Limb (tissue), 2 donors: ENCODE measurements around the gene RADIL.
"Not testable (repeated sequence)": the region's sequence is repeated elsewhere in the genome, so short reads cannot be mapped to it uniquely, and the experiment has no call there.

Experiments used
- DNase-seq, 2 donors: peaks; one replicate each; pipeline ENCODE4 v3.0.0-alpha.2; 2016; ENCODE audit errors: extremely low spot score in 2 of 2

The RADIL gene, protein sequence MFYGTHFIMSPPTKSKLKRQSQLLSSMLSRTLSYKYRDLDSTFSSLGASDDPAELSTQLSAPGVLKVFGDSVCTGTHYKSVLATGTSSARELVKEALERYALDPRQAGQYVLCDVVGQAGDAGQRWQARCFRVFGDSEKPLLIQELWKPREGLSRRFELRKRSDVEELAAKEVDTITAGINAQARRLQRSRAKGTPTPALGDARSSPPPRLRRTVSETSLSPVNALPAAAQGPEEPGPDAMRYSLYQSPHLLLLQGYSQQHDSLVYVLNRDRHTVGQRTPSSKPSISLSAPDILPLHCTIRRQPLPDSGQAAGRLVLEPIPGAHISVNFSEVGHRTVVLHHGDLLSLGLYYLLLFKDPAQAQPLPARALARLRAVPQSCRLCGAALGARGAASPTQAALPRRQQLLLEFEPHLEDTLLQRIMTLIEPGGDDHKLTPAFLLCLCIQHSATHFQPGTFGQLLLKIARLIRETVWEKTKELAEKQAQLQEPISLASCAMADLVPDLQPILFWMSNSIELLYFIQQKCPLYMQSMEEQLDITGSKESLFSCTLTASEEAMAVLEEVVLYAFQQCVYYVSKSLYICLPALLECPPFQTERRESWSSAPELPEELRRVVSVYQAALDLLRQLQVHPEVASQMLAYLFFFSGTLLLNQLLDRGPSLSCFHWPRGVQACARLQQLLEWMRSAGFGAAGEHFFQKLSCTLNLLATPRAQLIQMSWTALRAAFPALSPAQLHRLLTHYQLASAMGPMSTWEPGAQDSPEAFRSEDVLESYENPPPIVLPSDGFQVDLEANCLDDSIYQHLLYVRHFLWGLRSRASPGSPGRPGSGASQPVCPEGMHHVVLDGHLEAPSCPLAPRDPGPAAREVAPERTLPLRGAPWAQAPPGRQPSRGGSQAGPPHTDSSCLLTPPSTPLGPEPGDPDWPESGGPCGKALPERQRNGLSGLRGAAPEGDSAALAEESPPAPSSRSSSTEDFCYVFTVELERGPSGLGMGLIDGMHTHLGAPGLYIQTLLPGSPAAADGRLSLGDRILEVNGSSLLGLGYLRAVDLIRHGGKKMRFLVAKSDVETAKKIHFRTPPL

DNA sequence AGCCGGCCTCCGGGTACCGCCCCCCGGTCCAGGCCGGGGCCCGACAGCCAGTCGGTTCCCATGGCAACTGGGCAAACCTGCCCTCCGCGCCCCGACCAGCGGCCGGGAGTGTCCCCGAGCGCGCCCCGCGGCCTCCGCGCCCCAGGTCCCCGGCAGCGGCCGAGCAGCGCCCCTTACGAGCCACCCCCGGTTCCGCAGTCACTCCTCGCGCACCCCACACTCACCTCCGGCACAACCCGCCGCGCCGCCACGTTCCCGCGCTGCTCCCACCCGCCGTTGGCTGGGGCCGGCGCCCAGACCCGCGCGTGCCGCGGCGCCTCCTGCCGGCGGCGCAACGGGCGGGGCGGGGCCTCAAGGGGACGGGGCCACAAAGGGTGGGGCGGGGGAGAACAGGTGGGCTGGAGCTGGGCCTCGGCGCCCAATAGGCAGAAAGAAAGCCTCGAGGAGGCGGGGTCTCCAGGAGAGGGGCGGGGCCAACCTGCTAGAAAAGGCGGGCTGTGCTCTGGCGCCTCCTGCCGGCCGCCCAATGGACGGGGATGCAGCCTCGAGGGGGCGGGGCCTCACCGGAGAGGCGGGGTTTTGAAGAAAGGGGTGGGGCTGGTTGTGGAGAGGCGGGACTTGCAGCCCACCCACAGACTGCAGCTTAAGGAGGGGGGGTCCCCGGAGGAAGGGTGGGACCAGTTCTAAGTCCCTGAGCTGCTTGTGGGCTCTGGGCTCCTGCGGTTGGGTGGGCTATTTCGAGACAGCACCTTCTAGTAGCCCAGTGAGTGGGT lies at the start of gene RADIL:
Gene RADIL (minus strand): TSS at position 345 of the 773 bp plus-strand sequence. CDS start 5,577 bp downstream, outside the sequence.
- peak; percentile 72 to 95 for DNase-seq

GRCh38 chr7:4931943-4932342 lies 48.4 kb upstream of the RADIL start:
- peak; percentile 16 to 78 for DNase-seq

DNA sequence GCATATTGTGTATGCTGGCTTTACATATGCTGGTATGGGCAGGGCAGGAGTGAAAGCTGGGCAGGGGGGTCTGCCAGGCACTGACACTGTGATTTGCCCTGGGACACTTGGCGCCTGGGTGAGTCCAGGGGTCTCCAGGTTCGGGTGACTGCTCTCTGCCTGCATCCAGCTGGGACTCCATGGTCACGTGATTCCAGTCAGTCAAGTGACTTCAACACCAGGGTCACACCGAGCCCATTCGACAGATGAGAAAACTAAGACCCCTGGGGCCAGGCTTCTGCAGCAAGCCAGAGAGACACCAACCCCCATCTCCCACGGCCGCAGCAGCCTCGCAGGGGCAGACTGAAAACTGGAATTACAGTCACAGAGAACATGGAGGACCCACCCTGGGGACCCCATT lies 45.5 kb upstream of the RADIL start:
- no peak for DNase-seq

DNA sequence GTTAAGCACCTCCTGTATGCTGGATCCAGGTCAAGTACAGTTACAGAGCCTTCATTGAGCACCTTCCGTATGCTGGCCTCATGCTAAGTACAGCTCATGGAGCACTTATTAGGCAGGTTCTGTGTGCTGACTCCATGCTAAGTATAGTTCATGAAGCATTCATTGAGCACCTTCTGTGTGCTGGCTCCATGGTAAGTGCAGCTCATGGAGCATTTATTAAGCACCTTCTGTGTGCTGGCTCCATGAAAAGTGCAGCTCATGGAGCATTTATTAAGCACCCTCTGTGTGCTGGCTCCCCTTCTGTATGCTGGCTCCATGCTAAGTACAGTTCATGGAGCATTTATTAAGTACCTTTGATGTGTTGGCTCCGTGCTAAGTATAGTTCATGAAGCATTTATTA lies 44.9 kb upstream of the RADIL start:
- DNase-seq, result no peak

DNA sequence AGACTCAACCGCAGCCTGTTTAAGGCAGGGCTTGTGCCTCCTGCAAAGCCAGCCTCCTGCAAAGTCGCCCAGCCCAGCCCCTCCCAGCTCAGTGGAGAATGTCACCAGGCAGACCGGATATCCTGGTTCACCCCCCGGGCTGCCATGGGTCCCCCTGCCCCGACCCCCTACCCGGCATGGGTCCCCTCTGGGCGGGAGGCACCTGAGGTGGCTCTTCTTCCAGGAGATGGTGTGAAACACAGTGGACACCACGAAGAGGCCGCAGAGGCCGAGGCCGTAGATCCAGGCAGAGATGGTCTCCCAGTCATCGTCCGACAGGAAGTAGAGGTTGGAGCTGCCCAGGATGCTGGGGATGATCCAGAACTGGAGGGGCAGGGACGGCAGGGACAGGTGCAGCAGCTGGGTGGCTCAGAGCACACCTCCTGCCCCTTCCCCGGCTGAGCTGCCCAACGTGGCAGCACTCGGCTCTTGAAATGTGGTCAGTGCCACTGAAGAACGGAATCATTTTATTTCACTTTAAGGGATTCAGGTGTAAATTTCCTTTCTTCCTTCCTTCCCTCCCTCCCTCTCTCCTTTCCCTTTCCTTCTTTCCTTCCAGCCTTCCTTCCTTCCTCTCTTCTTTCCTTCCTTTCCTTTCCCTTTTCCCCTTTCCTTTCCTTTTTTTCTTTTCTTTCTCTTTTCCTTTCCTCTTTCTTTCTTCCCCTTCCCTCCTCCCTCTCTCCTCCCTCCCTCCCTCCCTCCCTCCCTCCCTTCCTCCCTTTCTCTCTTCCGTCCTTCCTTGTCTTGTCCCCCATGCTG lies 36.7 kb upstream of the RADIL start:
- DNase-seq, result no peak

- DNase-seq, result no peak
These were observed 32.6 kb upstream of the RADIL start for GRCh38 chr7:4916113-4916512.

GRCh38 chr7:4911111-4911828 lies 27.8 kb upstream of the RADIL start:
- DNase-seq, result no peak

DNA sequence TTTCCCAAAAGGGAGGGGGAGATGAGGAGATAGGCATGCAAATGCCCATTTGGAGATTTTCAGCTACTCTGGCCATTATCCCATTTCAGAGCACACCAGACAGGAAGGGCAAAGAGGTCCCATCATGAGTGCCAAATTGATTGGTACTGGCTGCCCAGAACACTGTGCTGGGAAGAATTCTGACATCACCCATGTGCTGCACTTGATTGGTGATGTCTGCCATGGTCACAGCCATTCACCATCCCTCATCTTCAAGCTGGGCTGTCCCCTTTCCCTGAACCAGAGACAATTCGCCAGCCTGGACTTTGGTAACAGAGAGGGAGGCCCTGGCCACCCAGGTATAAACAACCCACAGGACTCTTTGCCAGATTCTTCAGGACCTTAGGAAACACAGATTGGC lies 23.2 kb upstream of the RADIL start:
- DNase-seq, result no peak

- no peak for DNase-seq
These were observed 21.7 kb upstream of the RADIL start for GRCh38 chr7:4905171-4905570.

DNA sequence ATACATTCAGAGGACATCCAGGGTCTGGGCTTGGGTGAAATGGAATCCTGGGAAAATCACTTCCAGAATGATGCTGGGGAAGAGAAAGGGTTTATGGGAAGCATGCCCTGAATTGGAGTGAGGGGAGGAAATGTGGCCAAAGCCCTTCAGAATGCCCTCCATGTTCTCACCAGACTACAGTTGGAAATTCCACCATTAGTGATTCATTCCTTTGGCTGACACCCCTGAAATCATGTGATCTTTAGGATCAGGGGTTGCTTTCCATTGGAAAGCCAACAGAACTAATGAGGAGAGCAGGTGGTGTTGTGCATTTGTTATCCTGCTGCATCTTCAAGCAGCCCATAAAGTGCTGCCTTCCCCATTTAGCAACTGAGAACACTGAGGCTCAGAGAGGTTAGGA lies 20.8 kb upstream of the RADIL start:
- no peak for DNase-seq

GRCh38 chr7:4895766-4896165 lies 12.2 kb upstream of the RADIL start:
- DNase-seq, result no peak

DNA sequence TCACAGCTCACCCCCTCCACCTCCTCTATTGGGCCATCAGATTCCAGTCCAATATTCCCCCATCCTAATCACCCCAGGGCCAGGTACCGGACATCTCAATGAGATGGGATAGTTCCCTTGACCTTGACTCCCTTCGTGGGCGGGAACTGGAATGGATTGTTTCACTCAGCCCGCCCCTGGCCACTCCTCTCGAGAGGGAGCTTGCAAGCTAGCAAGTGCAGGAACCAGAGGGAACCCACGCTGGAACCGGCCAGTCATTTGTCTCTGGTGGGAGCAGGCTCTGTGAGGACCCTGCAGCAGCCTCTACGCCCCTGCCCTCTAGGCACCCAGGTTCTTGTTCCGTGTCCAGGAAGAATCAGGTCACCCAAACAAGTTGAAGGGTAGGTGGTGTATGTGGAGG lies 11.0 kb upstream of the RADIL start:
- DNase-seq, result no peak

GRCh38 chr7:4893929-4894475 lies 10.5 kb upstream of the RADIL start:
- no peak for DNase-seq

- DNase-seq, result not testable (repeated sequence)
These were observed 9.7 kb upstream of the RADIL start for GRCh38 chr7:4893188-4893587.

- DNase-seq, result not testable (repeated sequence)
These were observed 8.0 kb upstream of the RADIL start for GRCh38 chr7:4891522-4891921.

DNA sequence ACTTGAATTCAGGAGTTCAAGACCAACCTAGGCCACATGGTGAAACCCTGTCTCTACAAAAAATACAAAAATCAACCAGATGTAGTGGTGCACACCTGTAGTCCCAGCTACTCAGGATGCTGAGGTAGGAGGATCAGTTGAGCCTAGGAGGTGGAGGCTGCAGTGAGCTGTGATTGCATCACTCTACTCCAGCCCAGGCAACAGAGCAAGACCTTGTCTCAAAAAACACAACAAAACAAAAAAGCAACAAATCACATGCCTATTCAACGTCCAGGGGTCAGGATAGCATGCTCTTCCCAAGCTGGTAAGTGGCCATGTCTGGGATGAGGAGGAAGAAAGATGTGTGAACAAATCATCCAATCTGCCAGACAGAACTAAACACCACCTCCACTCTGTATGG lies 6.2 kb upstream of the RADIL start:
- no peak for DNase-seq

DNA sequence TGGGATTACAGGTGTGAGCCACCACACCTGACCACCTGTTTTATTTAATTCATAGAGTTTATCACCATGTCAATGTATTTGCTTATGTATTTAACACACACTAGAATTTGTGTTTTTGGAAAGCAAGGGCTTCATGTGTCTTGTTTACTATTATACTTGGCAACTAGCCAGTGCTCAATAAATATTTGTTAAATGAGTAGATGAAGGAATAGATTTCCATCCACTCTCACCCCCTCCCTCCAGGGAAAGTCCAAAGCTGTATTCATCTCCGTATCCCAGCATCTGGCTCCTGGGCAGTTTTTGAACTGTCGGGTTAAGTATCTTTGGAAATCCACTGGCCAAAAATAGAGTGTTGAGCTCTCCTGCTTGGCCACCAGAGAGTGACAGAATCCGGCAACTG lies 4.6 kb upstream of the RADIL start:
- DNase-seq, result no peak

DNA sequence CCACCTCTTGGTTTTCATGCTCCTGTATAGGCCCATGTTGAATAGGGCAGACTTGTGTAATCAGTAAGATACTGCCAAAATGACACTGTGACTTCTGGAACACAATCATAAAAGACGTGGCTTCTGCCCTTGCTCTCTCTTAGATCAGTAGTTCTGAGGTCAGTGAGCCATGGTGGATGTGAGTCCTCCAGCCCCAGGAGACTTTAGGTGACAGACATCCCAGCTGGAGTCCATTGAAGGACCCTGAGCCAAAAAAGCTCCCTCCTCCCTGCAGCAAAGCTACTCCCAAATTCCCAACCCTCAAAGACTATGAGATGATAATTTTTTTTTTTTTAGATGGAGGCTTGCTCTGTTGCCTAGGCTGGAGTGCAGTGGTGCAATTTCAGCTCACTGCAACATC lies 3.2 kb upstream of the RADIL start:
- no peak for DNase-seq

- DNase-seq, result no peak
These were observed 1.8 kb upstream of the RADIL start for GRCh38 chr7:4885317-4885807.
